ENCODE measurements around the gene EGFL7.
"Not testable (repeated sequence)": the region's sequence is repeated elsewhere in the genome, so short reads cannot be mapped to it uniquely, and the experiment has no call there.

EGFL7 gene

GRCh38 chr9:136629879-136630661 is 32.6 kb upstream of the EGFL7 start:
- peaks cover 16% of the 10 kb centered on the region for H3K4me1 ChIP-seq (ENCODE audit: insufficient read depth, insufficient read length)
- H3K4me3 ChIP-seq (ENCODE audit: insufficient read length, low read depth): no peak overlapping the region
- H3K36me3 ChIP-seq (ENCODE audit: insufficient read depth, insufficient read length, low read length): no peaks in the 10 kb centered on the region
- H3K27me3 ChIP-seq (ENCODE audit: insufficient read depth, insufficient read length): no peaks in the 10 kb centered on the region
- peak; percentile 61 for DNase-seq (ENCODE audit: low read depth, low spot score)
- no peak for TF ChIP-seq YY1 (IDR thresholded peaks at IDR 0.05; ENCODE audit: insufficient read depth, insufficient read length)
- no peak for TF ChIP-seq SUZ12 (IDR thresholded peaks at IDR 0.05; ENCODE audit: extremely low read depth, insufficient read depth, insufficient read length)
- no peak for TF ChIP-seq ZNF274 (IDR thresholded peaks at IDR 0.05; ENCODE audit: low read depth, low read length)
- peak overlapping the region; percentile 51 for H3K9ac ChIP-seq (ENCODE audit: insufficient read length, low read depth)
- no peaks in the 10 kb centered on the region for H3K9me3 ChIP-seq (ENCODE audit: insufficient read depth, low read length)

- no peaks in the 10 kb centered on the region for H3K36me3 ChIP-seq (ENCODE audit: insufficient read depth, insufficient read length, low read length)
- TF ChIP-seq YY1 (IDR thresholded peaks at IDR 0.05; ENCODE audit: insufficient read depth, insufficient read length) (no peak), SUZ12 (IDR thresholded peaks at IDR 0.05; ENCODE audit: extremely low read depth, insufficient read depth, insufficient read length) (no peak), ZNF274 (IDR thresholded peaks at IDR 0.05; ENCODE audit: low read depth, low read length) (no peak)
- H3K9ac ChIP-seq (ENCODE audit: insufficient read length, low read depth): no peak overlapping the region
- no peak overlapping the region for H3K4me3 ChIP-seq (ENCODE audit: insufficient read length, low read depth)
- no peaks in the 10 kb centered on the region for H3K9me3 ChIP-seq (ENCODE audit: insufficient read depth, low read length)
- peaks cover 16% of the 10 kb centered on the region for H3K4me1 ChIP-seq (ENCODE audit: insufficient read depth, insufficient read length)
- H3K27me3 ChIP-seq (ENCODE audit: insufficient read depth, insufficient read length): no peaks in the 10 kb centered on the region
- no peak for DNase-seq (ENCODE audit: low read depth, low spot score)
Measured at GRCh38 chr9:136630662-136630992, 32.1 kb upstream of the EGFL7 start.

- peak; percentile 51 for DNase-seq (ENCODE audit: low read depth, low spot score)
Measured at GRCh38 chr9:136631038-136632000, 31.4 kb upstream of the EGFL7 start.

DNA sequence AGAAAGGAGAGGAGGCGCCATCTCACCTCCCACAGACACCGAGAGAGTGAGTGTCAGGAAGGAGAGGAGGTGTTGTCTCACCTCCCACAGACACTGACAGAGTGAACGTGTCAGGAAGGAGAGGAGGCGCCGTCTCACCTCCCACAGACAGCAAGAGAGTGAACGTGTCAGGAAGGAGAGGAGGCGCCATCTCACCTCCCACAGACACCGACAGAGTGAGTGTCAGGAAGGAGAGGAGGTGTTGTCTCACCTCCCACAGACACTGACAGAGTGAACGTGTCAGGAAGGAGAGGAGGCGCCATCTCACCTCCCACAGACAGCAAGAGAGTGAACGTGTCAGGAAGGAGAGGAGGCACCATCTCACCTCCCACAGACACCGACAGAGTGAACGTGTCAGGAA is 30.6 kb upstream of the EGFL7 start:
- H3K27me3 ChIP-seq (ENCODE audit: insufficient read depth, insufficient read length); H3K4me3 ChIP-seq (ENCODE audit: insufficient read length, low read depth); H3K36me3 ChIP-seq (ENCODE audit: insufficient read depth, insufficient read length, low read length); DNase-seq (ENCODE audit: low read depth, low spot score); H3K9ac ChIP-seq (ENCODE audit: insufficient read length, low read depth); H3K9me3 ChIP-seq (ENCODE audit: insufficient read depth, low read length): not testable (repeated sequence)
- peaks cover 12% of the 10 kb centered on the region for H3K4me1 ChIP-seq (ENCODE audit: insufficient read depth, insufficient read length)

More at GRCh38 chr9:136631038-136632000, 31.4 kb upstream of the EGFL7 start:
- Histone ChIP-seq H3K9me3 (ENCODE audit: insufficient read depth, low read length) (no peaks in the 10 kb centered on the region), H3K4me3 (ENCODE audit: insufficient read length, low read depth) (no peak overlapping the region), H3K4me1 (ENCODE audit: insufficient read depth, insufficient read length) (peaks cover 12% of the 10 kb centered on the region), H3K27me3 (ENCODE audit: insufficient read depth, insufficient read length) (no peaks in the 10 kb centered on the region), H3K9ac (ENCODE audit: insufficient read length, low read depth) (no peak overlapping the region), H3K36me3 (ENCODE audit: insufficient read depth, insufficient read length, low read length) (no peaks in the 10 kb centered on the region)
- TF ChIP-seq YY1 (IDR thresholded peaks at IDR 0.05; ENCODE audit: insufficient read depth, insufficient read length): no peak

- H3K4me1 ChIP-seq (ENCODE audit: insufficient read depth, insufficient read length); DNase-seq (ENCODE audit: low read depth, low spot score); H3K9me3 ChIP-seq (ENCODE audit: insufficient read depth, low read length); H3K36me3 ChIP-seq (ENCODE audit: insufficient read depth, insufficient read length, low read length); H3K27me3 ChIP-seq (ENCODE audit: insufficient read depth, insufficient read length); H3K9ac ChIP-seq (ENCODE audit: insufficient read length, low read depth); H3K4me3 ChIP-seq (ENCODE audit: insufficient read length, low read depth): not testable (repeated sequence)
Measured at GRCh38 chr9:136632491-136633106, 30.1 kb upstream of the EGFL7 start.

DNA sequence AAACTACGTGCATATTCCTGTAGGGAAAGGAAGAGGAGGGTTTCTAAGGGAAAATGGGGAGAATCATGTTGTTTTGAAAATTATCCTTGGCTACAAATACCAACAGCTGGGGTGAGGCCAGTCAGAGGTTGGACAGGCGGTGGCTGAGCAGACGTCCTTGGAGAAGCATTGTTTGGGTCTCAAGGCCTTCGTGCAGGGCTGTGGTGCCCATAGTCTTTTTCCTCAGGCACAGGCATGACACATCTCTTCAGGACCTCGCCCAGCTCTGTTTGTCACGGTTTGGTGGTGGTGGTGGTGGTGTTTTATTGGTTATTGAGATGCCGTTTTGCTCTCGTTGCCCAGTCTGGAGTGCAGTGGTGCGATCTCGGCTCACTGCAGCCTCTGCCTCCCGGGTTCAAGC is 27.8 kb upstream of the EGFL7 start:
- no peak overlapping the region for H3K4me3 ChIP-seq (ENCODE audit: insufficient read length, low read depth)
- H3K27me3 ChIP-seq (ENCODE audit: insufficient read depth, insufficient read length): no peaks in the 10 kb centered on the region
- peaks cover 8% of the 10 kb centered on the region for H3K4me1 ChIP-seq (ENCODE audit: insufficient read depth, insufficient read length)
- DNase-seq (ENCODE audit: low read depth, low spot score): no peak
- no peak overlapping the region for H3K9ac ChIP-seq (ENCODE audit: insufficient read length, low read depth)
- no peaks in the 10 kb centered on the region for H3K9me3 ChIP-seq (ENCODE audit: insufficient read depth, low read length)
- TF ChIP-seq YY1 (IDR thresholded peaks at IDR 0.05; ENCODE audit: insufficient read depth, insufficient read length) (no peak), ZNF274 (IDR thresholded peaks at IDR 0.05; ENCODE audit: low read depth, low read length) (no peak), SUZ12 (IDR thresholded peaks at IDR 0.05; ENCODE audit: extremely low read depth, insufficient read depth, insufficient read length) (no peak)
- no peaks in the 10 kb centered on the region for H3K36me3 ChIP-seq (ENCODE audit: insufficient read depth, insufficient read length, low read length)

Measured in NT2/D1 (cell line).